ENCODE measurements around the gene RNF175.

The RNF175 gene

DNA sequence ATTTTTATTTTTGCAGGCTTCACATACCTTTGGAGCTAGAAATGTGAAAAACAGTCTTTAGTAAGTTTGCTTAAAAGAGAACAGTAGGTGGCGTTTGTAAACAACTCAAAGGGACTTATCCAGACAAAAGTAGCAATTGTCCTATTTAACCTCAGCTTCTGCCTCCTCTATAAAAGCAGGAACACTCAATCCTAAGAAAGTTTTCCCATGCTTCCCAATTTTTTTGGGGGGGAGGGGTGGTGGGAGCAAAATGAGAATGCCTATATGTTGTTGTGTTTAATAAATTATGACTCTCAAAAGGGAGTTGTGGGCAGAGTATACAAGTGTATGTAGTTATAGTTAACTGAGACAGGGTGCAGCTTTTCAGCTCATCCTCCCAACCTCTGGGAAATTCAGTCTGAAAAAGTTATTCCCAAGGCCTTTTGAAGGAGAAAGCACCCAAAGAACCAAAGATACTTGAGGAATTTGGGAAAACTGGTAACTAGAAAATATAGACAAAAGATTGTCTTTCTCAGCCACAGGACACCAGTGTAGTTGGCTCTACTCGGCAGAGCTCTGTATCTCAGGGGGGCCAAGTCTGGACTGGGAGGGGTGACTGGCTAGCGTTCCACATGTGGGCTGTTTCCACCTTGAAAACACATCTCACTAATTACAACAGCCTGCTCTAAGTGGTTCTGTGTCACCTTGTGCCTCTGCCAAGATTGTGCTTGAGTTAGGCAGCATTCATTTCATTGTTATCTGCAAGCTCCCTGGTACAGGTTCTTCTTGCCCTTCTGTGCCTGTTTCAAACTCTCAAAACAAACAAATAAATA is 26.3 kb upstream of the RNF175 start:
- Histone ChIP-seq H3K36me3 (ENCODE audit: control insufficient read depth in 2 of 2, insufficient read depth in 2 of 2, low read length in 2 of 2) (no peaks in the 10 kb centered on the region), H3K9ac (ENCODE audit: low read depth in 1 of 2, low read length in 2 of 2) (no peak overlapping the region), H3K4me3 (ENCODE audit: low read length in 2 of 2) (no peak overlapping the region), H3K4me1 (ENCODE audit: control insufficient read depth in 2 of 2, insufficient read depth in 2 of 2, low read length in 2 of 2) (peaks cover 0 to 2% of the 10 kb centered on the region in 2 donors), H3K9me3 (ENCODE audit: control insufficient read depth in 2 of 2, low read length in 2 of 2) (no peaks in the 10 kb centered on the region), H3K27me3 (ENCODE audit: control insufficient read depth in 2 of 2, insufficient read depth in 2 of 2, low read length in 2 of 2) (peaks cover 35 to 55% of the 10 kb centered on the region in 2 donors), H3K27ac (ENCODE audit: low read depth in 2 of 2, low read length in 2 of 2) (no peak overlapping the region)

DNA sequence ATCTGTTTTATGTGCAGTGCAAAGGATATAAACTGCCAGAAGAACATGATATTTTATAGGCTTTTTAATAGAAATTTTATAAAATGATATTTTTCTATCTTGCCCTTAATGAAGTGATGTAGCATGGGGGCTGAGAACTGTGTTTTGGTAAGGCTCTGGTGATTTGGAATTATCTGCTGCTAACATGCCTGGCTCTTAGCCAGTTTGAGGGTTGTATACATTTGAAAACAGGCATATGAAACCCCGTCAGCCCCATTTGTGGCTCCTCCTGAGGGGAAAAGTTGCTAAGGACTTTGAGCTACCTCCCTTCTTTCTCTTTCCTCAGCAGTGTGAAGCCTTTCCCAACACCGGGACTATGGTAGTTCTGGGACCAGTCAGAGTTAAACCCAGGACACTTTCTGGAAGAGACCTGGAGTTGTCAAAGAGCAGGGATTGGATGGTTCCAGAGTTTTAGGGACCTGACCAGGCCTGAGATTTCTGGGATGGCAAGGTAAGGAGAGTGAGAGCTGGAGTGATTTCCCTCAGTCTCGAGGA is 24.4 kb upstream of the RNF175 start:
- Histone ChIP-seq H3K27me3 (ENCODE audit: control insufficient read depth in 2 of 2, insufficient read depth in 2 of 2, low read length in 2 of 2) (peaks cover 19 to 43% of the 10 kb centered on the region in 2 donors), H3K4me1 (ENCODE audit: control insufficient read depth in 2 of 2, insufficient read depth in 2 of 2, low read length in 2 of 2) (no peaks in the 10 kb centered on the region), H3K9ac (ENCODE audit: low read depth in 1 of 2, low read length in 2 of 2) (no peak overlapping the region), H3K36me3 (ENCODE audit: control insufficient read depth in 2 of 2, insufficient read depth in 2 of 2, low read length in 2 of 2) (no peaks in the 10 kb centered on the region), H3K9me3 (ENCODE audit: control insufficient read depth in 2 of 2, low read length in 2 of 2) (no peaks in the 10 kb centered on the region), H3K4me3 (ENCODE audit: low read length in 2 of 2) (no peak overlapping the region), H3K27ac (ENCODE audit: low read depth in 2 of 2, low read length in 2 of 2) (no peak overlapping the region)

DNA sequence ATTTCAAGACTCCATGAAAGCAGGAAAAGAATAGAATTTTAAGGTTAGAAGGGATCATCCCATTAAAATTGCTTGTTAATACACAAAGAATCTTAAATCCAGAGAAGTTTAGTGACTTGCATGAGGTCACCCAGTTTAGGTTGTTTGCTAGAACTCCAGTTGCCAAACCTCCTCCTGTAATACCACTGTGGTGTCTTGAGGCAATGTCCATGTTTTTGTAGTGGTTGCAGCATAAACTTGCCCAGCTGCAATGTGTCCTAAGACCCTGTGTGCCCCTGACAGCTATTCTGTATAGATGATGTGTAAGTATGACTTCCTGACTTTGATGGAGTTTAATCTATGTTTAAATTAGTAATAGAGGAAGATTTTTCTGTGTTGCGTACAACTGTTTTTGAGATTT is 22.8 kb upstream of the RNF175 start:
- Histone ChIP-seq H3K36me3 (ENCODE audit: control insufficient read depth in 2 of 2, insufficient read depth in 2 of 2, low read length in 2 of 2) (no peaks in the 10 kb centered on the region), H3K9me3 (ENCODE audit: control insufficient read depth in 2 of 2, low read length in 2 of 2) (peaks cover 0 to 3% of the 10 kb centered on the region in 2 donors), H3K27me3 (ENCODE audit: control insufficient read depth in 2 of 2, insufficient read depth in 2 of 2, low read length in 2 of 2) (peaks cover 10 to 28% of the 10 kb centered on the region in 2 donors), H3K9ac (ENCODE audit: low read depth in 1 of 2, low read length in 2 of 2) (no peak overlapping the region), H3K27ac (ENCODE audit: low read depth in 2 of 2, low read length in 2 of 2) (no peak overlapping the region), H3K4me3 (ENCODE audit: low read length in 2 of 2) (no peak overlapping the region), H3K4me1 (ENCODE audit: control insufficient read depth in 2 of 2, insufficient read depth in 2 of 2, low read length in 2 of 2) (no peaks in the 10 kb centered on the region)

- Histone ChIP-seq H3K27ac (ENCODE audit: low read depth in 2 of 2, low read length in 2 of 2) (no peak overlapping the region), H3K9me3 (ENCODE audit: control insufficient read depth in 2 of 2, low read length in 2 of 2) (peaks cover 0 to 3% of the 10 kb centered on the region in 2 donors), H3K27me3 (ENCODE audit: control insufficient read depth in 2 of 2, insufficient read depth in 2 of 2, low read length in 2 of 2) (peaks cover 4 to 24% of the 10 kb centered on the region in 2 donors), H3K4me1 (ENCODE audit: control insufficient read depth in 2 of 2, insufficient read depth in 2 of 2, low read length in 2 of 2) (no peaks in the 10 kb centered on the region), H3K36me3 (ENCODE audit: control insufficient read depth in 2 of 2, insufficient read depth in 2 of 2, low read length in 2 of 2) (no peaks in the 10 kb centered on the region), H3K9ac (ENCODE audit: low read depth in 1 of 2, low read length in 2 of 2) (no peak overlapping the region), H3K4me3 (ENCODE audit: low read length in 2 of 2) (no peak overlapping the region)
Measured at GRCh38 chr4:153781717-153782416, 22.0 kb upstream of the RNF175 start.

DNA sequence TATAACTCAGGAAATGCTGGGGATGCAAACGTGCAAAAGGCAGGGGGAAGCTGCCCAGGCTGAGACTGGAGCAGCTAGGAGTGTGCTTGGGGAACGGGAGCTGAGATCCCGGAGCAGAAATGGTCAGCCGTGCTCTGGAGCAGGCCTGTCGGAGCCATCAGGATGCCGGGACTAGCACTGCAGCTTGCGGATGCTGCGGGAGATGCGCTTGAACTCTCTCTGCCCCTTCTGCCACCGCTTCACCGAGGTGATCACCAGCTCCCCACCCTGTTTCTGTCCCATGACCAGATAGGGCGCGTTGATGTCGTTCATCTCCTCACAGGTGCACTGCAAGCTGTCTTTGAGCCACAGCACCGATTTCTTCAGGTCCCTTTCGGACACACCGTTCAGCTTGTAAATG is 21.5 kb upstream of the RNF175 start:
- H3K9me3 ChIP-seq (ENCODE audit: control insufficient read depth in 2 of 2, low read length in 2 of 2): peaks cover 0 to 3% of the 10 kb centered on the region in 2 donors
- no peak overlapping the region for H3K9ac ChIP-seq (ENCODE audit: low read depth in 1 of 2, low read length in 2 of 2)
- H3K36me3 ChIP-seq (ENCODE audit: control insufficient read depth in 2 of 2, insufficient read depth in 2 of 2, low read length in 2 of 2): no peaks in the 10 kb centered on the region
- H3K27me3 ChIP-seq (ENCODE audit: control insufficient read depth in 2 of 2, insufficient read depth in 2 of 2, low read length in 2 of 2): peaks cover 3 to 24% of the 10 kb centered on the region in 2 donors
- H3K4me3 ChIP-seq (ENCODE audit: low read length in 2 of 2): no peak overlapping the region
- H3K4me1 ChIP-seq (ENCODE audit: control insufficient read depth in 2 of 2, insufficient read depth in 2 of 2, low read length in 2 of 2): no peaks in the 10 kb centered on the region
- no peak overlapping the region for H3K27ac ChIP-seq (ENCODE audit: low read depth in 2 of 2, low read length in 2 of 2)

DNA sequence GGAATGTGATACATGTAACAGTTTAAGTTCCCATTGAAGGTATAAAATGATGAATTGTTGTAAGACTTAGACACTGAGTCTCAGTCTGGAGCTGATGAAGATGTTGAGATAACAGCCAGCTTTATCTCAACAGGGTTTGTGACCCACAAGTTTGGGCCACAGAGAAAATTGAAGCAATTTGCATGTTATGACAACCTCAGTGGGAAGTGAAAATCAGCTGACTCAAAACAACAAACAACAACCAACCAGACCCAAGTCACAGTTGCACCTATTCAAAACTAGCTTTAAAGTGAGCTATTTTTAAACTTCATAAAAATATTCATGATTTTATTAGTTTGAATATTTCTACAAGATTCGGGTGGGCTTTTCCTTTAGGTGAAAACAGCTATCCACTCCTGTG is 21.1 kb upstream of the RNF175 start:
- no peak overlapping the region for H3K4me3 ChIP-seq (ENCODE audit: low read length in 2 of 2)
- H3K36me3 ChIP-seq (ENCODE audit: control insufficient read depth in 2 of 2, insufficient read depth in 2 of 2, low read length in 2 of 2): no peaks in the 10 kb centered on the region
- H3K9ac ChIP-seq (ENCODE audit: low read depth in 1 of 2, low read length in 2 of 2): no peak overlapping the region
- no peak overlapping the region for H3K27ac ChIP-seq (ENCODE audit: low read depth in 2 of 2, low read length in 2 of 2)
- no peaks in the 10 kb centered on the region for H3K4me1 ChIP-seq (ENCODE audit: control insufficient read depth in 2 of 2, insufficient read depth in 2 of 2, low read length in 2 of 2)
- H3K27me3 ChIP-seq (ENCODE audit: control insufficient read depth in 2 of 2, insufficient read depth in 2 of 2, low read length in 2 of 2): peaks cover 3 to 24% of the 10 kb centered on the region in 2 donors
- H3K9me3 ChIP-seq (ENCODE audit: control insufficient read depth in 2 of 2, low read length in 2 of 2): peaks cover 0 to 3% of the 10 kb centered on the region in 2 donors

DNA sequence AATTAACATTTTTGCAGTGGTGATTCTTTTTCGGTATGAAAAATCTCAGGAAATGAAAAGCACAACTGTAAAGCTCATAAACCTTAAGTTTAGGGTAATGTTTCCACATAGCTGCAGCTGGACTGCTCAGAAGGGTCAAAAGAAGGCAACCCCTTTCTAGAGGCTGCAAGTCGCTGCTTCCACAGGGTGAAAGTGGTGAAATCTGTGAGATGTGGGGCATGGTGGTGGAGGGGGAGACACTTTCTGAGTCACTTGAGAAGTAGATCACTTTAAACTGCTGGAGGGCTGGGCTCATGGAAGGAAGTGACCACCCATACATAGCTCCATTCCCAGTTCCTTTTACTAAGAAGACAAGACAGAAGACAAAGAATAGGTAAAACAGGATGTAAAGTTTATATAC is 20.4 kb upstream of the RNF175 start:
- Histone ChIP-seq H3K36me3 (ENCODE audit: control insufficient read depth in 2 of 2, insufficient read depth in 2 of 2, low read length in 2 of 2) (no peaks in the 10 kb centered on the region), H3K9ac (ENCODE audit: low read depth in 1 of 2, low read length in 2 of 2) (no peak overlapping the region), H3K4me3 (ENCODE audit: low read length in 2 of 2) (no peak overlapping the region), H3K27ac (ENCODE audit: low read depth in 2 of 2, low read length in 2 of 2) (no peak overlapping the region), H3K4me1 (ENCODE audit: control insufficient read depth in 2 of 2, insufficient read depth in 2 of 2, low read length in 2 of 2) (no peaks in the 10 kb centered on the region), H3K27me3 (ENCODE audit: control insufficient read depth in 2 of 2, insufficient read depth in 2 of 2, low read length in 2 of 2) (peaks cover 3 to 24% of the 10 kb centered on the region in 2 donors), H3K9me3 (ENCODE audit: control insufficient read depth in 2 of 2, low read length in 2 of 2) (peaks cover 0 to 3% of the 10 kb centered on the region in 2 donors)

GRCh38 chr4:153778383-153778782 is 18.6 kb upstream of the RNF175 start:
- no peak overlapping the region for H3K4me3 ChIP-seq (ENCODE audit: low read length in 2 of 2)

GRCh38 chr4:153777421-153777820 is 17.6 kb upstream of the RNF175 start:
- H3K27me3 ChIP-seq (ENCODE audit: control insufficient read depth in 2 of 2, insufficient read depth in 2 of 2, low read length in 2 of 2): peaks cover 0 to 14% of the 10 kb centered on the region in 2 donors
- H3K36me3 ChIP-seq (ENCODE audit: control insufficient read depth in 2 of 2, insufficient read depth in 2 of 2, low read length in 2 of 2): no peaks in the 10 kb centered on the region
- peaks cover 0 to 3% of the 10 kb centered on the region in 2 donors for H3K9me3 ChIP-seq (ENCODE audit: control insufficient read depth in 2 of 2, low read length in 2 of 2)
- H3K4me3 ChIP-seq (ENCODE audit: low read length in 2 of 2): no peak overlapping the region
- H3K9ac ChIP-seq (ENCODE audit: low read depth in 1 of 2, low read length in 2 of 2): no peak overlapping the region
- H3K4me1 ChIP-seq (ENCODE audit: control insufficient read depth in 2 of 2, insufficient read depth in 2 of 2, low read length in 2 of 2): no peaks in the 10 kb centered on the region
- H3K27ac ChIP-seq (ENCODE audit: low read depth in 2 of 2, low read length in 2 of 2): no peak overlapping the region

More at GRCh38 chr4:153778383-153778782, 18.6 kb upstream of the RNF175 start:
- no peaks in the 10 kb centered on the region for H3K36me3 ChIP-seq (ENCODE audit: control insufficient read depth in 2 of 2, insufficient read depth in 2 of 2, low read length in 2 of 2)
- H3K4me1 ChIP-seq (ENCODE audit: control insufficient read depth in 2 of 2, insufficient read depth in 2 of 2, low read length in 2 of 2): no peaks in the 10 kb centered on the region
- H3K27me3 ChIP-seq (ENCODE audit: control insufficient read depth in 2 of 2, insufficient read depth in 2 of 2, low read length in 2 of 2): peaks cover 0 to 14% of the 10 kb centered on the region in 2 donors
- H3K27ac ChIP-seq (ENCODE audit: low read depth in 2 of 2, low read length in 2 of 2): no peak overlapping the region
- peaks cover 0 to 3% of the 10 kb centered on the region in 2 donors for H3K9me3 ChIP-seq (ENCODE audit: control insufficient read depth in 2 of 2, low read length in 2 of 2)
- H3K9ac ChIP-seq (ENCODE audit: low read depth in 1 of 2, low read length in 2 of 2): no peak overlapping the region

DNA sequence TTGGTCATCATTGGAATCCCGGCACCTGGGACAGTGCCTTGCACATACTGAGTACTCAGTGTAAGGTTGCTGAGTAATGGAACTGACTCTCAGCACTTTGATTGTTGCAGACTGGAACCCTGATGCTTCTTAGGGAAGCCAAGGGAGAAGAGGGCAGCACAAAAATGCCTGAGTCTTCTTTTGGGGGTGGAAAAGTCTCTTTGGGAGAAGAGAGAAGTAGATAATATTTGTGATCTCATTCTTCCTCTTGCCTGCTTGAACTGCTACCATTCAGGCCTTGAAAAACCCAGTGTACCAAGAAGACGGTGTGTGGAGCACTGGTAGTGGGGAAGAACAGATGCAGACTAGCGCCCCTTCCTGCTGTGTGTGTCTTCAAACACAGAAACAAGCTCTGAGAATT is 16.8 kb upstream of the RNF175 start:
- Histone ChIP-seq H3K9ac (ENCODE audit: low read depth in 1 of 2, low read length in 2 of 2) (no peak overlapping the region), H3K27ac (ENCODE audit: low read depth in 2 of 2, low read length in 2 of 2) (no peak overlapping the region), H3K27me3 (ENCODE audit: control insufficient read depth in 2 of 2, insufficient read depth in 2 of 2, low read length in 2 of 2) (peaks cover 0 to 10% of the 10 kb centered on the region in 2 donors), H3K36me3 (ENCODE audit: control insufficient read depth in 2 of 2, insufficient read depth in 2 of 2, low read length in 2 of 2) (no peaks in the 10 kb centered on the region), H3K4me3 (ENCODE audit: low read length in 2 of 2) (no peak overlapping the region), H3K9me3 (ENCODE audit: control insufficient read depth in 2 of 2, low read length in 2 of 2) (peaks cover 0 to 3% of the 10 kb centered on the region in 2 donors), H3K4me1 (ENCODE audit: control insufficient read depth in 2 of 2, insufficient read depth in 2 of 2, low read length in 2 of 2) (no peaks in the 10 kb centered on the region)

Measured in mucosa of rectum (tissue), 2 donors.